H9 (cell line): ENCODE results near the gene CDC14A. TPM values are rescaled to one million over a fixed set of nuclear protein-coding genes. Genes with fewer than 3 reads are reported as not detected.

ENCODE experiments used
- DNase-seq: peaks from one replicate; pipeline ENCODE4 v3.0.0-alpha.2; 2017
- H2AFZ ChIP-seq: one replicate; pipeline ENCODE4 v1.6.1; 2013; ENCODE audit warnings: mild to moderate bottlenecking, low read length, control low read depth, moderate library complexity
- H2AK5ac ChIP-seq: 2 replicates; pipeline ENCODE4 v1.6.1; 2013; ENCODE audit warnings: low read length, control low read depth, mixed read lengths; ENCODE audit not compliant: insufficient read length
- H2BK120ac ChIP-seq: one replicate; pipeline ENCODE4 v1.6.1; 2013; ENCODE audit warnings: low read depth, mild to moderate bottlenecking, low read length, control low read depth, inconsistent platforms; ENCODE audit not compliant: poor library complexity, severe bottlenecking
- H2BK12ac ChIP-seq: 2 replicates; pipeline ENCODE4 v1.6.1; 2013; ENCODE audit warnings: low read length, control low read depth, mixed read lengths, low read depth; ENCODE audit not compliant: insufficient read length
- H2BK15ac ChIP-seq: 2 replicates; pipeline ENCODE4 v1.6.1; 2013; ENCODE audit warnings: low read depth, low read length, control low read depth
- H2BK20ac ChIP-seq: one replicate; pipeline ENCODE4 v1.6.1; 2013; ENCODE audit warnings: low read depth, mild to moderate bottlenecking, low read length, control low read depth, inconsistent platforms; ENCODE audit not compliant: poor library complexity, severe bottlenecking
- H2BK5ac ChIP-seq: 2 replicates; pipeline ENCODE4 v1.6.1; 2013; ENCODE audit warnings: low read length, control low read depth, mixed read lengths; ENCODE audit not compliant: insufficient read length
- H3K14ac ChIP-seq: 2 replicates; pipeline ENCODE4 v1.6.1; 2013; ENCODE audit warnings: low read length, control low read depth; ENCODE audit not compliant: insufficient read depth
- H3K18ac ChIP-seq: 2 replicates; pipeline ENCODE4 v1.6.1; 2013; ENCODE audit warnings: low read depth, mild to moderate bottlenecking, mixed read lengths, low read length, control low read depth; ENCODE audit not compliant: insufficient read length
- H3K23ac ChIP-seq: 2 replicates; pipeline ENCODE4 v1.6.1; 2013; ENCODE audit warnings: low read length, control low read depth, mixed read lengths, low read depth; ENCODE audit not compliant: insufficient read length
- H3K23me2 ChIP-seq: 2 replicates; pipeline ENCODE4 v1.6.1; 2013; ENCODE audit warnings: low read depth, mild to moderate bottlenecking, mixed read lengths, low read length, control low read depth; ENCODE audit not compliant: insufficient read length, poor library complexity, severe bottlenecking
- H3K27ac ChIP-seq: 2 replicates; pipeline ENCODE4 v1.5.1; 2013; ENCODE audit warnings: low read length, control low read depth, mixed read lengths, low read depth; ENCODE audit not compliant: insufficient read length
- H3K27me3 ChIP-seq: 2 replicates; pipeline ENCODE4 v1.6.1; 2013; ENCODE audit warnings: low read length, control low read depth, inconsistent platforms; ENCODE audit not compliant: insufficient read depth
- H3K4ac ChIP-seq: 2 replicates; pipeline ENCODE4 v1.6.1; 2013; ENCODE audit warnings: low read depth, mild to moderate bottlenecking, control low read depth, inconsistent platforms, low read length, moderate library complexity
- H3K4me1 ChIP-seq: 2 replicates; pipeline ENCODE4 v1.6.1; 2013; ENCODE audit warnings: low read length, control low read depth, inconsistent platforms; ENCODE audit not compliant: insufficient read depth
- H3K4me2 ChIP-seq: 2 replicates; pipeline ENCODE4 v1.6.1; 2013; ENCODE audit warnings: low read length, control low read depth, mixed read lengths; ENCODE audit not compliant: insufficient read length, insufficient read depth
- H3K56ac ChIP-seq: 2 replicates; pipeline ENCODE4 v1.6.1; 2013; ENCODE audit warnings: low read depth, mild to moderate bottlenecking, mixed read lengths, low read length, control low read depth; ENCODE audit not compliant: insufficient read length
- H3K79me1 ChIP-seq: 2 replicates; pipeline ENCODE4 v1.6.1; 2013; ENCODE audit warnings: low read depth, mild to moderate bottlenecking, moderate library complexity, low read length, control low read depth, inconsistent platforms; ENCODE audit not compliant: insufficient read depth, poor library complexity, severe bottlenecking
- H3K79me2 ChIP-seq: 2 replicates; pipeline ENCODE4 v1.6.1; 2013; ENCODE audit warnings: low read length, control low read depth, inconsistent platforms; ENCODE audit not compliant: insufficient read depth
- H3K9ac ChIP-seq: 2 replicates; pipeline ENCODE4 v1.6.1; 2013; ENCODE audit warnings: low read length, control low read depth, mixed read lengths; ENCODE audit not compliant: insufficient read length; ENCODE audit errors: extremely low read depth
- H3K9me3 ChIP-seq: one replicate; pipeline ENCODE4 v1.6.1; 2013; ENCODE audit warnings: low read depth, low read length, inconsistent platforms; ENCODE audit not compliant: control insufficient read depth
- H3T11ph ChIP-seq: one replicate; pipeline ENCODE4 v1.6.1; 2013; ENCODE audit warnings: mild to moderate bottlenecking, low read length, control low read depth, inconsistent platforms
- H4K20me1 ChIP-seq: one replicate; pipeline ENCODE4 v1.6.1; 2013; ENCODE audit not compliant: control insufficient read depth, insufficient read length, insufficient read depth
- H4K5ac ChIP-seq: 2 replicates; pipeline ENCODE4 v1.6.1; 2013; ENCODE audit warnings: low read depth, mild to moderate bottlenecking, mixed read lengths, low read length, control low read depth; ENCODE audit not compliant: insufficient read length
- H4K8ac ChIP-seq: replicated peaks from 2 replicates; pipeline ENCODE4 v1.6.1; 2013; ENCODE audit warnings: low read length, control low read depth, mixed read lengths, low read depth; ENCODE audit not compliant: insufficient read length
- H4K91ac ChIP-seq: 2 replicates; pipeline ENCODE4 v1.6.1; 2013; ENCODE audit warnings: low read depth, mild to moderate bottlenecking, moderate library complexity, mixed read lengths, low read length, control low read depth; ENCODE audit not compliant: insufficient read length
- H3K27ac Mint-ChIP-seq, 3 experiments: 2 replicates in 2 of 3; 3 replicates in 1 of 3; pipeline ENCODE4 v1.8.0; 2020 to 2021; ENCODE audit warnings: mixed read lengths in 3 of 3, mild to moderate bottlenecking in 1 of 3, moderate library complexity in 1 of 3
- H3K27me3 Mint-ChIP-seq: 2 replicates; pipeline ENCODE4 v1.8.0; 2021; ENCODE audit warnings: low read depth, mild to moderate bottlenecking, moderate library complexity, mixed read lengths
- H3K36me3 Mint-ChIP-seq, 3 experiments: 2 replicates in 2 of 3; 3 replicates in 1 of 3; pipeline ENCODE4 v1.8.0; 2020 to 2021; ENCODE audit warnings: low read depth in 3 of 3, mixed read lengths in 3 of 3; ENCODE audit not compliant: insufficient read depth in 1 of 3
- H3K4me1 Mint-ChIP-seq, 2 experiments: 2 replicates each; pipeline ENCODE4 v1.8.0; 2020; ENCODE audit warnings: mixed read lengths in 2 of 2
- H3K4me3 Mint-ChIP-seq, 2 experiments: 2 replicates in 1 of 2; 3 replicates in 1 of 2; pipeline ENCODE4 v1.8.0; 2020 to 2021; ENCODE audit warnings: mild to moderate bottlenecking in 2 of 2, mixed read lengths in 2 of 2, moderate library complexity in 1 of 2
- H3K9me3 Mint-ChIP-seq, 2 experiments: 2 replicates in 1 of 2; 3 replicates in 1 of 2; pipeline ENCODE4 v1.8.0; 2020; ENCODE audit warnings: mild to moderate bottlenecking in 2 of 2, mixed read lengths in 2 of 2, moderate library complexity in 1 of 2
- WGBS: extraction: QIAGEN DNeasy Blood & Tissue Kit; methylation state at CpG from one replicate; pipeline ENCODE4 v1.1.7; 2013; ENCODE audit warnings: missing lambda C conversion rate, low lambda C conversion rate, mixed read lengths; ENCODE audit not compliant: insufficient read length; ENCODE audit errors: extremely low coverage; 5-methylcytosine and 5-hydroxymethylcytosine counted together
- total RNA-seq: library from RNA; stranded (reverse); gene quantifications from 2 replicates; pipeline ENCODE4 v1.2.1, GENCODE V29; 2021
- TF ChIP-seq, protein P1 (sequence below): fragments of 200-600 bp; sonication (generic); conservative IDR thresholded peaks from 3 replicates; pipeline ENCODE4 v1.8.0; 2021; ENCODE audit warnings: antibody characterized with exemption, mild to moderate bottlenecking

CDC14A gene
- total RNA-seq, 1 experiment from 2014 or later = 8.9 TPM

DNA sequence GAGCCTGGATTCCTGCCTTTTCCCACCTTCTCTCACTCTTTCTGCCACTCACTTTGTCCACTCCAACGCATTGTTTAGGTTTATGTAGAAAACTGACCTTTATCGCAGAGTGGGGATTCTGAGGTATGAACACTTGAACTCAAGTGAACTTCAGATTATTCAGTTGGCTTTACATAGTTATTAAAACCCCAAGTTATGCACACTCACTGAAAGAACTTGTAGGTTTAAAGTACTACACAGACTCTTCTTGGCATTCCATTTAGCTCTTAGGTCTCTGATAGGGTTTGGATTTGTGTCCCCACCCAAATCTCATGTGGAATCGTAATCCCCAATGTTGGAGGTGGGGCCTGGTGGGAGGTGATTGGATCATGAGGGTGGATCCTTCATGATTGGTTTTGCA lies 46.4 kb upstream of the CDC14A start:
- no peak overlapping the region for H2AK5ac ChIP-seq
- no peak overlapping the region for H2BK15ac ChIP-seq
- Mint-ChIP-seq H3K9me3 (no peaks in the 10 kb centered on the region; a peak in 1 of 5 replicates), H3K4me3 (no peak overlapping the region), H3K27ac (no peak overlapping the region), H3K4me1 (peaks cover 12 to 16% of the 10 kb centered on the region in 2 experiments), H3K36me3 (peaks cover 0 to 4% (median 0%) of the 10 kb centered on the region in 3 experiments; a peak in 2 of 7 replicates), H3K27me3 (no peaks in the 10 kb centered on the region)
- H3K18ac ChIP-seq = no peak overlapping the region
- H2BK5ac ChIP-seq = no peak overlapping the region
- no peak overlapping the region for H3K56ac ChIP-seq
- no peak overlapping the region for H3K27ac ChIP-seq
- DNase-seq = no peak
- H4K91ac ChIP-seq = no peak overlapping the region
- H2BK120ac ChIP-seq = no peak overlapping the region
- no peak overlapping the region for H2AFZ ChIP-seq
- H3K23ac ChIP-seq = no peak overlapping the region
- no CpG with 5 or more reads among the region's 3 CpGs for WGBS
- H2BK20ac ChIP-seq = no peak overlapping the region
- no peak overlapping the region for H3K14ac ChIP-seq
- no peak overlapping the region for H4K5ac ChIP-seq
- 0 out of 2 replicates have a peak, but pooled peaks cover 3% of the 10 kb centered on the region for H3K4me1 ChIP-seq
- H3K9me3 ChIP-seq = no peaks in the 10 kb centered on the region
- no peak overlapping the region for H3T11ph ChIP-seq
- TF ChIP-seq, protein P1, sequence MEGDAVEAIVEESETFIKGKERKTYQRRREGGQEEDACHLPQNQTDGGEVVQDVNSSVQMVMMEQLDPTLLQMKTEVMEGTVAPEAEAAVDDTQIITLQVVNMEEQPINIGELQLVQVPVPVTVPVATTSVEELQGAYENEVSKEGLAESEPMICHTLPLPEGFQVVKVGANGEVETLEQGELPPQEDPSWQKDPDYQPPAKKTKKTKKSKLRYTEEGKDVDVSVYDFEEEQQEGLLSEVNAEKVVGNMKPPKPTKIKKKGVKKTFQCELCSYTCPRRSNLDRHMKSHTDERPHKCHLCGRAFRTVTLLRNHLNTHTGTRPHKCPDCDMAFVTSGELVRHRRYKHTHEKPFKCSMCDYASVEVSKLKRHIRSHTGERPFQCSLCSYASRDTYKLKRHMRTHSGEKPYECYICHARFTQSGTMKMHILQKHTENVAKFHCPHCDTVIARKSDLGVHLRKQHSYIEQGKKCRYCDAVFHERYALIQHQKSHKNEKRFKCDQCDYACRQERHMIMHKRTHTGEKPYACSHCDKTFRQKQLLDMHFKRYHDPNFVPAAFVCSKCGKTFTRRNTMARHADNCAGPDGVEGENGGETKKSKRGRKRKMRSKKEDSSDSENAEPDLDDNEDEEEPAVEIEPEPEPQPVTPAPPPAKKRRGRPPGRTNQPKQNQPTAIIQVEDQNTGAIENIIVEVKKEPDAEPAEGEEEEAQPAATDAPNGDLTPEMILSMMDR = no peak
- H3K79me2 ChIP-seq = no peaks in the 10 kb centered on the region
- H4K20me1 ChIP-seq = no peaks in the 10 kb centered on the region
- no peaks in the 10 kb centered on the region for H3K27me3 ChIP-seq
- H4K8ac ChIP-seq = no peak overlapping the region
- no peak overlapping the region for H3K4ac ChIP-seq
- no peak overlapping the region for H2BK12ac ChIP-seq
- no peaks in the 10 kb centered on the region for H3K79me1 ChIP-seq
- no peaks in the 10 kb centered on the region for H3K23me2 ChIP-seq
- H3K9ac ChIP-seq = no peak overlapping the region
- H3K4me2 ChIP-seq = no peak overlapping the region
